ENCODE measurements around the gene WNT7B.

The WNT7B gene

GRCh38 chr22:45933506-45934167, 43.3 kb downstream of the WNT7B start:
- Histone ChIP-seq H3K9me3 (ENCODE audit: control insufficient read depth, insufficient read depth, low read length) (no peaks in the 10 kb centered on the region), H3K36me3 (ENCODE audit: insufficient read depth, low read length) (no peaks in the 10 kb centered on the region), H3K9ac (ENCODE audit: low read depth, low read length) (no peak overlapping the region), H3K4me1 (ENCODE audit: insufficient read depth, low read length) (no peaks in the 10 kb centered on the region; the same call in 1 of the 2 replicates)

DNA sequence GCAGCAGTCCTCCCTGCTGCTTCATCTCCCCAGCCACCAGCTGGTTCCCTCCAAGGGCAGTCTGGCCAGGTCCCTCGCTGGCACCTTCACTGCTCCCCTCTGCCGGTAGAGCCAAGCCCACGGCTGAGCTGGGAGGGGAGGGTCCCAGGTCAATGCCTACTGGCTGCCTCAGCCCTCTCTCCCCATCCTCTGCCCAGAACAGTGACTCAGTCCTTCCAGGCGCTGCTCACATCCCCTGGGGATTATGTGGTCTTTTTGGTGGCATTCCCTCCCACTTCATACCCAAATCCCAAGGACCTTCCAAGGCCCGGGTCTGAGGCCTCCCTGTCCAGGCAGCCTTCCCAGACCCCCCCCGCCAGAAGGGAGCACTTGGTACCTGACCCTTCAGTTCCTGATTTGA, 44.9 kb downstream of the WNT7B start:
- Histone ChIP-seq H3K9ac (ENCODE audit: low read depth, low read length) (no peak overlapping the region), H3K9me3 (ENCODE audit: control insufficient read depth, insufficient read depth, low read length) (no peaks in the 10 kb centered on the region), H3K36me3 (ENCODE audit: insufficient read depth, low read length) (no peaks in the 10 kb centered on the region), H3K4me1 (ENCODE audit: insufficient read depth, low read length) (no peaks in the 10 kb centered on the region; the same call in 1 of the 2 replicates)

DNA sequence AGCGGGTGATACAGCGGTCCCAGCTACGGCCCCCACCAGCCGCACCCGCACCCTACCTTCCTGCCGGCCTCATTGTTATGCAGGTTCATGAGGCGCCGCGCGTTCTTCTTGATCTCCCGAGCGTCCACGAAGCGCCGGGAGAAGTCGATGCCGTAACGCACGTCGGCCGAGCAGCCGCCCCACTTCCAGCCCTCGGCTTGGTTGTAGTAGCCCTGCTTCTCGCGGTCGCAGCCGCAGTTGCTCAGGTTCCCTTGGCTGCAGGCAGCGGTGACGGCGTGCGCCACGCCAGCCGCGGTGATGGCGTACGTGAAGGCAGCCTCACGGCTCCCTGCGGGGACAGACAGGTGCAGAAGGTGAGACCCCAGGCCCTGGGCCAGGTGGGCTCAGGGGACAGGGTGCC, 45.9 kb downstream of the WNT7B start:
- no peak overlapping the region for H3K9ac ChIP-seq (ENCODE audit: low read depth, low read length)
- H3K36me3 ChIP-seq (ENCODE audit: insufficient read depth, low read length), result no peaks in the 10 kb centered on the region
- H3K9me3 ChIP-seq (ENCODE audit: control insufficient read depth, insufficient read depth, low read length), result no peaks in the 10 kb centered on the region
- no peaks in the 10 kb centered on the region; the same call in 1 of the 2 replicates for H3K4me1 ChIP-seq (ENCODE audit: insufficient read depth, low read length)

GRCh38 chr22:45930324-45930723, 46.6 kb downstream of the WNT7B start:
- no peaks in the 10 kb centered on the region for H3K36me3 ChIP-seq (ENCODE audit: insufficient read depth, low read length)
- H3K9me3 ChIP-seq (ENCODE audit: control insufficient read depth, insufficient read depth, low read length), result no peaks in the 10 kb centered on the region
- no peaks in the 10 kb centered on the region; the same call in 1 of the 2 replicates for H3K4me1 ChIP-seq (ENCODE audit: insufficient read depth, low read length)
- no peak overlapping the region for H3K9ac ChIP-seq (ENCODE audit: low read depth, low read length)

GRCh38 chr22:45929649-45930048, 47.3 kb downstream of the WNT7B start:
- Histone ChIP-seq H3K9me3 (ENCODE audit: control insufficient read depth, insufficient read depth, low read length) (no peaks in the 10 kb centered on the region), H3K36me3 (ENCODE audit: insufficient read depth, low read length) (no peaks in the 10 kb centered on the region), H3K4me1 (ENCODE audit: insufficient read depth, low read length) (no peaks in the 10 kb centered on the region; the same call in 1 of the 2 replicates), H3K9ac (ENCODE audit: low read depth, low read length) (no peak overlapping the region)

DNA sequence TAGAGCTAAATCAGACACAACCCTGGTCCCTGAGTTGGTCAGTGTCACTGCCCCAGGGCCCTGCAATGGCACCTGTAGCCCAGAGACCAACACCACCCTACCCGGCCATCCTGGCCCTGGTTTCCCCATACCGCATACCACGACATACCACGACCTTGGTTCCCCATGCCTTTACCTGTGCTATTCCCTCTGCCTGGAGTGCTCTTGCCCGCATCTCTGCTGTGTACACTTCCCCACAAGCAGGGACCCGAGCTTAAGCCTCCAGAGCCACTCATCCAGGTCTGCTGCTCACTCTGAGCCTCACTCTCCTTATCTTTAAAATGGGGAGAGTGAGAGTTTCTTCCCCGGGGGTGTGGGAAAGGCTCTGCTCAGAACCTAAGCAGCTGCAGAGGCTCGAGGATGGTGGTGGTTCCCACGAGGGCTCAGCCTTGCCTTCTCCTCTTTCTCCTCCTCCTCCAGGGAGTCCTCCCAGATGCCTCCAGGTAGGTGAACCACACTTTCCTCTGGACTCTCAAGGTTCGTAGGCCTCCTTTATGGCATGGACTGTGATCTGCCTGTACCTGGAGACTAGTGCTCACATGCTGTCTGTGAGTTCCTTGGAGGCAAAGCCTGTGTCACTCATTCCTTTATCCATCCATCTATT, 48.1 kb downstream of the WNT7B start:
- H3K4me1 ChIP-seq (ENCODE audit: insufficient read depth, low read length), result no peaks in the 10 kb centered on the region; the same call in 1 of the 2 replicates
- H3K36me3 ChIP-seq (ENCODE audit: insufficient read depth, low read length), result no peaks in the 10 kb centered on the region
- H3K9me3 ChIP-seq (ENCODE audit: control insufficient read depth, insufficient read depth, low read length), result no peaks in the 10 kb centered on the region
- H3K9ac ChIP-seq (ENCODE audit: low read depth, low read length), result no peak overlapping the region

DNA sequence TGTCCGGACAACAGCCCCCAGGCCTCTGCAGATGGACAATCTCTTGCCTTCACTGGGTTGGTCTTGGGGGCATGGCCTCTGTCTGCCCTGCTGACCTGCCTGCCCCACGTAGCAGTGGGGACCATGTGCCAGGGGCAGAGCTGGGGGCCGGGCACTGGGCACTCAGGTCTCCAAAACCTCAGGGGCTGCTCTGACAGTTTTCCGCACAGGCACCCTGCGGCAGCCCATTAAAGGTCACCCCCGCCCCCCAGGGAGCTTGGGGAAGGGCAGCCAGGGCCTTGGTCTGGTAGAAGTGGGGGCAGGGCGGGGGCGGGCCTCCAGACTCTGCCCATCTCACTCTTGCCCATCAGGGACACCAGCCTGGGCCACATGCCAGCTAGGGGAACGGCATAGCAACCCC, 49.9 kb downstream of the WNT7B start:
- Histone ChIP-seq H3K4me1 (ENCODE audit: insufficient read depth, low read length) (no peaks in the 10 kb centered on the region; the same call in 1 of the 2 replicates), H3K9ac (ENCODE audit: low read depth, low read length) (no peak overlapping the region), H3K9me3 (ENCODE audit: control insufficient read depth, insufficient read depth, low read length) (no peaks in the 10 kb centered on the region), H3K36me3 (ENCODE audit: insufficient read depth, low read length) (no peaks in the 10 kb centered on the region)

- H3K9me3 ChIP-seq (ENCODE audit: control insufficient read depth, insufficient read depth, low read length), result no peaks in the 10 kb centered on the region
- H3K4me1 ChIP-seq (ENCODE audit: insufficient read depth, low read length), result no peaks in the 10 kb centered on the region; the same call in 1 of the 2 replicates
- no peak overlapping the region for H3K9ac ChIP-seq (ENCODE audit: low read depth, low read length)
- no peaks in the 10 kb centered on the region for H3K36me3 ChIP-seq (ENCODE audit: insufficient read depth, low read length)
Observed at GRCh38 chr22:45926433-45926832, 50.5 kb downstream of the WNT7B start.

GRCh38 chr22:45925811-45926351, 51.1 kb downstream of the WNT7B start:
- H3K4me1 ChIP-seq (ENCODE audit: insufficient read depth, low read length), result no peaks in the 10 kb centered on the region; the same call in 1 of the 2 replicates
- H3K9ac ChIP-seq (ENCODE audit: low read depth, low read length), result no peak overlapping the region
- no peaks in the 10 kb centered on the region for H3K9me3 ChIP-seq (ENCODE audit: control insufficient read depth, insufficient read depth, low read length)
- H3K36me3 ChIP-seq (ENCODE audit: insufficient read depth, low read length), result no peaks in the 10 kb centered on the region

- no peaks in the 10 kb centered on the region for H3K4me1 ChIP-seq (ENCODE audit: insufficient read depth, low read length)
- H3K9me3 ChIP-seq (ENCODE audit: control insufficient read depth, insufficient read depth, low read length), result no peaks in the 10 kb centered on the region
Observed at GRCh38 chr22:45923835-45924234, 53.1 kb downstream of the WNT7B start.

GRCh38 chr22:45923212-45923611, 53.8 kb downstream of the WNT7B start:
- no peaks in the 10 kb centered on the region for H3K36me3 ChIP-seq (ENCODE audit: insufficient read depth, low read length)
- H3K9me3 ChIP-seq (ENCODE audit: control insufficient read depth, insufficient read depth, low read length), result no peaks in the 10 kb centered on the region
- H3K9ac ChIP-seq (ENCODE audit: low read depth, low read length), result no peak overlapping the region
- no peaks in the 10 kb centered on the region for H3K4me1 ChIP-seq (ENCODE audit: insufficient read depth, low read length)

More at GRCh38 chr22:45923835-45924234, 53.1 kb downstream of the WNT7B start:
- no peak overlapping the region for H3K9ac ChIP-seq (ENCODE audit: low read depth, low read length)
- H3K36me3 ChIP-seq (ENCODE audit: insufficient read depth, low read length), result no peaks in the 10 kb centered on the region

DNA sequence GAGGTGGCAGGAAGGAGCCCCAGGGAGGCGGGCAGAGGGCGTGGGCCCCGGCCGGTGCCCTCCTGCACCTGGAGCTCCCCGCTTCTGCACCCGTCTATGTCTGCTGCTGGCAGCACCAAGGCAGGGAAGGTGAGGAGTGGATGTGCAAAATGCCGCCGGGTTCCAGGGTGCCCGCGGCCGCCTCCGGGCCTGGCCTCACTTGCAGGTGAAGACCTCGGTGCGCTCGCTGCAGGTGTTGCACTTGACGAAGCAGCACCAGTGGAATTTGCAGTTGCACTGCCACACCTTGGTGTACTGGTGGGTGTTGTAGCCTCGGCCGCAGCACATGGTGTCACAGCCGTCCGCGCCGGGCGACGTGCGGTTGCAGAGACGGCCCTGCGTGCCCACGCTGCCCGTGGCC, 54.3 kb downstream of the WNT7B start:
- Histone ChIP-seq H3K36me3 (ENCODE audit: insufficient read depth, low read length) (no peaks in the 10 kb centered on the region), H3K9ac (ENCODE audit: low read depth, low read length) (no peak overlapping the region), H3K4me1 (ENCODE audit: insufficient read depth, low read length) (no peaks in the 10 kb centered on the region), H3K9me3 (ENCODE audit: control insufficient read depth, insufficient read depth, low read length) (no peaks in the 10 kb centered on the region)

GRCh38 chr22:45922256-45922655, 54.7 kb downstream of the WNT7B start:
- no peak overlapping the region for H3K9ac ChIP-seq (ENCODE audit: low read depth, low read length)

DNA sequence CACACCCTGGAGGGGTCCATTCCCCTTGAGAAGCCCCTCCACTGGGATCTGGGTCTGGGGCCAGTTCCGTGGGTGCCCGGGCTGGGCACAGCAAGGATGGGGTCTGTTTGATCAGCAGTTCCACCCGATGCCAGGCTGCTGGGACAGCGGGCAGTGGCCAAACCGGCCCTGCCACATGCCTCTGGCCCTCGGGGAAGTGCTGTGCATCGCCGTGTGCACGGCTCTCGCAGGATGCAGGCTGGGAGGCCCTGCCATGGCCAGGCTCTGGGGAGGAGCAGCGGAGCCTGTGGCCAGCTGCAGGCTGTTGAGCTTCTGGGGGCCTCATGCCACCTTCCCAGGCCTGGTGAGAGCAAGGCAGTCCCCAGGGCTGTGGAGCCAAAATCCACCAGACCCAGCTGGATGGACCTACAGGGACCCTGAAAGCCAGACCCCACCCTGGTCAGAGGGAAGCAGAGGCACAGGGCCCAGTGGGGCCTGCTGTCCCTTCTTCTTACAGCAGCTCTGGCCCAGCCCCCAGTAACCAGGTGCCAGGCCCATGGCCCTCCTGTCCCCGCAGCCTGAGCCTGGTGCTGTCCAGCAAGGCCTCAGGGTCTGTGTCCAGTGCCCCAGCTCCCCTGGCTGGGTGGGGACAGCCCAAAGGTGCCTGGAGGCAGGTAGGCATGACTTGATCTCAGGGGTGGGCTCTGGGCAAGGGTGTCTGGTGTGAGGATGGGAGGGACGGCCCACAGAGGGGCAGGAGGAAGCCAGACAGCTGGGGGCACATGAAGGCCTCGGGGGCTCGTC, 57.3 kb downstream of the WNT7B start:
- Histone ChIP-seq H3K9ac (ENCODE audit: low read depth, low read length) (no peak overlapping the region), H3K9me3 (ENCODE audit: control insufficient read depth, insufficient read depth, low read length) (no peaks in the 10 kb centered on the region), H3K36me3 (ENCODE audit: insufficient read depth, low read length) (no peaks in the 10 kb centered on the region), H3K4me1 (ENCODE audit: insufficient read depth, low read length) (no peaks in the 10 kb centered on the region)

More at GRCh38 chr22:45922256-45922655, 54.7 kb downstream of the WNT7B start:
- Histone ChIP-seq H3K4me1 (ENCODE audit: insufficient read depth, low read length) (no peaks in the 10 kb centered on the region), H3K9me3 (ENCODE audit: control insufficient read depth, insufficient read depth, low read length) (no peaks in the 10 kb centered on the region), H3K36me3 (ENCODE audit: insufficient read depth, low read length) (no peaks in the 10 kb centered on the region)

Data from ES-I3 (cell line).